Right lobe of liver (tissue), 6 donors: ENCODE measurements around the gene EPN3. TPM values are rescaled to one million over a fixed set of nuclear protein-coding genes. Genes with fewer than 3 reads are reported as not detected.

Experiments used
- ATAC-seq, 4 donors: fragments of 200-7000 bp; cut with Tn5 transposase; one replicate each; pipeline ENCODE4 v1.9.1; 2020; ENCODE audit warnings: mild to moderate bottlenecking in 4 of 4, moderate library complexity in 4 of 4
- DNase-seq, 3 donors: peaks; one replicate each; pipeline ENCODE4 v3.0.0-alpha.2; 2020
- H3K27ac ChIP-seq, 3 donors: fragments of 200-600 bp; one replicate each; pipeline ENCODE4 v1.8.0; 2022
- H3K27me3 ChIP-seq, 2 donors: fragments of 200-600 bp; one replicate each; pipeline ENCODE4 v1.8.0; 2022
- H3K36me3 ChIP-seq, 4 donors: fragments of 200-600 bp; sonication (generic) in 1 of 4; one replicate each; pipeline versions ENCODE4 v1.5.1 to v1.8.0; 2017 to 2022; ENCODE audit warnings: control low read depth in 1 of 4
- H3K4me1 ChIP-seq, 4 donors: fragments of 200-600 bp; sonication (generic) in 1 of 4; one replicate each; pipeline versions ENCODE4 v1.5.1 to v1.8.0; 2017 to 2022; ENCODE audit warnings: control low read depth in 1 of 4
- H3K4me3 ChIP-seq, 3 donors: fragments of 200-600 bp; one replicate each; pipeline ENCODE4 v1.8.0; 2022
- H3K9me3 ChIP-seq, 4 donors: fragments of 200-600 bp; sonication (generic) in 1 of 4; one replicate each; pipeline versions ENCODE4 v1.5.1 to v1.8.0; 2017 to 2022; ENCODE audit warnings: control low read depth in 1 of 4
- CTCF ChIP-seq, 4 donors: fragments of 200-600 bp in 3 of 4; fragments of 450-650 bp in 1 of 4; IDR thresholded peaks; one replicate each; pipeline versions ENCODE4 v1.5.1 to v1.8.0; 2016 to 2022; ENCODE audit warnings: antibody characterized with exemption in 4 of 4, mild to moderate bottlenecking in 2 of 4
- POLR2A ChIP-seq: fragments of 450-650 bp; IDR thresholded peaks from one replicate; pipeline ENCODE4 v1.6.1; 2017; ENCODE audit warnings: antibody characterized with exemption, mild to moderate bottlenecking
- WGBS: methylation state at CpG from one replicate; pipeline ENCODE4 v1.1.6; 2018; ENCODE audit warnings: low coverage, low lambda C conversion rate; ENCODE audit not compliant: insufficient coverage; ENCODE audit errors: missing lambda C conversion rate; 5-methylcytosine and 5-hydroxymethylcytosine counted together
- intact Hi-C, 2 donors: fragments of 100-400 bp; cut with DNase I; formaldehyde crosslinking; loops; one replicate each; pipeline versions ENCODE4 v1.11.2 to v1.14.1; 2022
- total RNA-seq, 6 experiments: library from RNA; depleted of rRNA in 2 of 6; stranded (reverse); fragments of >200 nt in 2 of 6; fragmentation: NEBNext Ultra II Directional in 3 of 6; extraction: Animal tissue kit (Norgen Biotek cat#: 25700) in 3 of 6; gene quantifications; one replicate each; pipeline versions ENCODE4 v1.1.0 to v1.2.4, GENCODE V29; 2016 to 2023
- donor health status: DM: no; HTN: yes; CAD: no.
- donor health status: DM: no; HTN: no; CAD: no.
- donor health status: DM: no; HTN: no; CAD: no.
- donor health status: DM: no; HTN: yes; CAD: no.
- donor health status: DM: no; HTN: yes; CAD: no.

EPN3 gene
- total RNA-seq, 6 experiments from 2014 or later = 0.06 to 0.27 TPM; not detected in 4

- intact Hi-C loops = loop anchor here in 1 of 2 donors (10.0 kb wide), 1 partner anchor 134 kb away; no protein-coding TSS in a partner anchor
- Histone ChIP-seq H3K9me3 (no peaks in the 10 kb centered on the region), H3K27ac (no peak overlapping the region), H3K36me3 (peaks cover 0 to 16% (median 8%) of the 10 kb centered on the region in 4 donors), H3K27me3 (no peaks in the 10 kb centered on the region), H3K4me3 (no peak overlapping the region), H3K4me1 (no peaks in the 10 kb centered on the region)
- no CpG with 5 or more reads among the region's 2 CpGs for WGBS
- TF ChIP-seq POLR2A (no peak), CTCF (IDR thresholded peaks at IDR 0.05) (no peak)
- no peak for DNase-seq
- no peak for ATAC-seq
Measured at GRCh38 chr17:50488880-50489279, 43.7 kb upstream of the EPN3 start.

- no peak for TF ChIP-seq CTCF (IDR thresholded peaks at IDR 0.05)
- no peak for TF ChIP-seq POLR2A
- no peak overlapping the region for H3K27ac ChIP-seq
- ATAC-seq = no peak
- H3K27me3 ChIP-seq = no peaks in the 10 kb centered on the region
- no peaks in the 10 kb centered on the region for H3K9me3 ChIP-seq
- H3K4me3 ChIP-seq = no peak overlapping the region
- no peak for DNase-seq
- no peaks in the 10 kb centered on the region for H3K36me3 ChIP-seq
- WGBS = 21% methylated on average over 1 of the region's 1 CpG
- intact Hi-C loops = no loop called here
- H3K4me1 ChIP-seq = no peaks in the 10 kb centered on the region
Measured at GRCh38 chr17:50491505-50491904, 41.0 kb upstream of the EPN3 start.

DNA sequence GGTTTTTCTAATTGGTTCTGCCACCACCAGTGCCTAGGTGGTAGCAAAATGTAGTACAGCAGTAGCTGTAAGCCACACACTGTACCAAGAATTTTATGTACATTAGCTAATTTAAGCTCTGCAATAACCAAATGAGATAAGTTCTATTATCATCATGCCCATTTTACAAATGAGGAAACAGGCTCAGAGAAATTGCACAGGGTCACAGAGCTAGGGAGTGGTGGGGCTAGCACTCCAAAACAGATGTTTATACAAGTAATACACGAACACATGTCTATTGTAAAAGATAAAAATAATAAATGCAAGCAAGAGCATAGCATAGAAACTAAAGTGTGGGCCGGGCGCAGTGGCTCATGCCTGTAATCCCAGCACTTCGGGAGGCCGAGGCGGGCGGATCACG is 40.3 kb upstream of the EPN3 start:
- TF ChIP-seq CTCF (IDR thresholded peaks at IDR 0.05) (no peak), POLR2A (no peak)
- Histone ChIP-seq H3K36me3 (no peaks in the 10 kb centered on the region), H3K9me3 (no peaks in the 10 kb centered on the region), H3K4me1 (no peaks in the 10 kb centered on the region), H3K27me3 (no peaks in the 10 kb centered on the region), H3K27ac (no peak overlapping the region), H3K4me3 (no peak overlapping the region)
- DNase-seq = no peak
- intact Hi-C loops = no loop called here
- ATAC-seq = no peak
- 89% methylated on average over 8 of the region's 8 CpGs for WGBS

DNA sequence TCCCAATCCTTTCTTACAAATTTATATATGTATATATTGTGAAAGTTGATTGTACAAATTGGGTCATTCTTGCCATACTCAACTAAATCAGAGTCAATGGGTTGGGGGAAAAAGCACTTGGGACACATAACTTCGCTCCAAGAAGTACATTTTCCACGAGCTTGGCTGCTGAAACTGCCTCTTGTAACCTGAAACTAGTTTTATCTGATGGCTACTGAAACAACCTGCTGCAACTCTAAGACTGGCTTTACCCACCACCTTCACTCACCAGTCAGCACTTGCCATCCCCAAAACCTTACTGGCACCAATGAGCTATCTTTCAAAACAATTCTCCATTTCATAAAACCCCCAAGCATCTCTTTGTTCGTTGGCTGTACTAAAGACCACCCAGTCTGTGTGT is 38.8 kb upstream of the EPN3 start:
- H3K4me1 ChIP-seq = no peaks in the 10 kb centered on the region
- H3K36me3 ChIP-seq = no peaks in the 10 kb centered on the region
- intact Hi-C loops = no loop called here
- H3K27ac ChIP-seq = no peak overlapping the region
- H3K9me3 ChIP-seq = no peaks in the 10 kb centered on the region
- no peak for TF ChIP-seq CTCF (IDR thresholded peaks at IDR 0.05)
- no peak for TF ChIP-seq POLR2A
- no peaks in the 10 kb centered on the region for H3K27me3 ChIP-seq
- H3K4me3 ChIP-seq = no peak overlapping the region
- 62% methylated on average over 3 of the region's 3 CpGs for WGBS
- no peak for ATAC-seq
- no peak for DNase-seq

GRCh38 chr17:50495217-50495823 is 37.2 kb upstream of the EPN3 start:
- Histone ChIP-seq H3K4me3 (no peak overlapping the region), H3K4me1 (no peaks in the 10 kb centered on the region), H3K27me3 (no peaks in the 10 kb centered on the region), H3K27ac (no peak overlapping the region), H3K36me3 (no peaks in the 10 kb centered on the region), H3K9me3 (no peaks in the 10 kb centered on the region)
- ATAC-seq (no peak), DNase-seq (no peak)
- no peak for TF ChIP-seq POLR2A
- TF ChIP-seq CTCF (IDR thresholded peaks at IDR 0.05) = no peak
- WGBS = 85% methylated on average over 4 of the region's 8 CpGs
- intact Hi-C loops = no loop called here
